HL-60 (cell line): Measurements from ENCODE around the gene PSMF1.

Experiments used
- CTCF ChIP-seq: IDR thresholded peaks from one replicate; pipeline ENCODE4 v1.5.1; 2011; ENCODE audit warnings: low read length, control low read depth, inconsistent platforms; ENCODE audit not compliant: insufficient read depth
- GABPA ChIP-seq: IDR thresholded peaks from 2 replicates; pipeline ENCODE4 v1.6.1; 2012; ENCODE audit warnings: low read depth
- POLR2AphosphoS5 ChIP-seq: IDR thresholded peaks from 2 replicates; pipeline ENCODE4 v1.6.1; 2012; ENCODE audit warnings: low read depth
- SPI1 ChIP-seq: IDR thresholded peaks from 2 replicates; pipeline ENCODE4 v1.6.1; 2012; ENCODE audit warnings: low read depth, mild to moderate bottlenecking, borderline replicate concordance
- TF ChIP-seq, protein P1 (sequence below): IDR thresholded peaks from 2 replicates; pipeline ENCODE4 v1.6.1; 2012; ENCODE audit warnings: low read depth; ENCODE audit not compliant: insufficient replicate concordance

- TF ChIP-seq POLR2AphosphoS5: no peak
- no peak for TF ChIP-seq CTCF
- no peak for TF ChIP-seq SPI1
- TF ChIP-seq GABPA: no peak
- TF ChIP-seq, protein P1, sequence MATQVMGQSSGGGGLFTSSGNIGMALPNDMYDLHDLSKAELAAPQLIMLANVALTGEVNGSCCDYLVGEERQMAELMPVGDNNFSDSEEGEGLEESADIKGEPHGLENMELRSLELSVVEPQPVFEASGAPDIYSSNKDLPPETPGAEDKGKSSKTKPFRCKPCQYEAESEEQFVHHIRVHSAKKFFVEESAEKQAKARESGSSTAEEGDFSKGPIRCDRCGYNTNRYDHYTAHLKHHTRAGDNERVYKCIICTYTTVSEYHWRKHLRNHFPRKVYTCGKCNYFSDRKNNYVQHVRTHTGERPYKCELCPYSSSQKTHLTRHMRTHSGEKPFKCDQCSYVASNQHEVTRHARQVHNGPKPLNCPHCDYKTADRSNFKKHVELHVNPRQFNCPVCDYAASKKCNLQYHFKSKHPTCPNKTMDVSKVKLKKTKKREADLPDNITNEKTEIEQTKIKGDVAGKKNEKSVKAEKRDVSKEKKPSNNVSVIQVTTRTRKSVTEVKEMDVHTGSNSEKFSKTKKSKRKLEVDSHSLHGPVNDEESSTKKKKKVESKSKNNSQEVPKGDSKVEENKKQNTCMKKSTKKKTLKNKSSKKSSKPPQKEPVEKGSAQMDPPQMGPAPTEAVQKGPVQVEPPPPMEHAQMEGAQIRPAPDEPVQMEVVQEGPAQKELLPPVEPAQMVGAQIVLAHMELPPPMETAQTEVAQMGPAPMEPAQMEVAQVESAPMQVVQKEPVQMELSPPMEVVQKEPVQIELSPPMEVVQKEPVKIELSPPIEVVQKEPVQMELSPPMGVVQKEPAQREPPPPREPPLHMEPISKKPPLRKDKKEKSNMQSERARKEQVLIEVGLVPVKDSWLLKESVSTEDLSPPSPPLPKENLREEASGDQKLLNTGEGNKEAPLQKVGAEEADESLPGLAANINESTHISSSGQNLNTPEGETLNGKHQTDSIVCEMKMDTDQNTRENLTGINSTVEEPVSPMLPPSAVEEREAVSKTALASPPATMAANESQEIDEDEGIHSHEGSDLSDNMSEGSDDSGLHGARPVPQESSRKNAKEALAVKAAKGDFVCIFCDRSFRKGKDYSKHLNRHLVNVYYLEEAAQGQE: no peak
Measured at GRCh38 chr20:1154226-1154625, 35.8 kb downstream of the PSMF1 start.
